Heart left ventricle (tissue), 13 donors: ENCODE results near the gene UST.

Experiments used
- POLR2A ChIP-seq, 2 donors: fragments of 450-650 bp; IDR thresholded peaks; one replicate each; pipeline ENCODE4 v1.6.1; 2017; ENCODE audit warnings: antibody characterized with exemption in 2 of 2, mild to moderate bottlenecking in 2 of 2, moderate library complexity in 2 of 2
- TF ChIP-seq, protein P1 (sequence below), 12 donors: fragments of 200-600 bp; sonication (generic) in 4 of 12; IDR thresholded peaks; one replicate each; pipeline versions ENCODE4 v1.5.0 to v1.8.0; 2018 to 2022; ENCODE audit warnings: antibody characterized with exemption in 12 of 12, mild to moderate bottlenecking in 5 of 12
- donor health status: ischemic (EF 13 %, LVEDD 7.1; RV severe dilation, severe dysfunction).
- donor health status: DM: no; HTN: yes; CAD: no.
- donor health status: DM: no; HTN: no; CAD: no.
- donor health status: ischemic (EF 25% LVEDD 6.9; RV normal size, moderate dysfunction).
- donor health status: ischemic (EF 25% LVEDD 5.7; RV mildly dilated, moderate dysfunction).
- donor health status: ischemic (EF 35%, LVEDD 5.7; RV mildly dilated, moderate dysfunction).
- donor health status: nonischemic (EF 11% LVEDD 7.7; RV severe dilation, severe dysfunction).
- donor health status: DM: yes; HTN: yes; CAD: no.
- donor health status: PGD.
- donor health status: ischemic (EF 29% LVEDD 5.4; RV normal size, mild dysfunction).
- donor health status: nonischemic (EF 23%, LVEDD 6.1; RV moderate dilation, normal function).

DNA sequence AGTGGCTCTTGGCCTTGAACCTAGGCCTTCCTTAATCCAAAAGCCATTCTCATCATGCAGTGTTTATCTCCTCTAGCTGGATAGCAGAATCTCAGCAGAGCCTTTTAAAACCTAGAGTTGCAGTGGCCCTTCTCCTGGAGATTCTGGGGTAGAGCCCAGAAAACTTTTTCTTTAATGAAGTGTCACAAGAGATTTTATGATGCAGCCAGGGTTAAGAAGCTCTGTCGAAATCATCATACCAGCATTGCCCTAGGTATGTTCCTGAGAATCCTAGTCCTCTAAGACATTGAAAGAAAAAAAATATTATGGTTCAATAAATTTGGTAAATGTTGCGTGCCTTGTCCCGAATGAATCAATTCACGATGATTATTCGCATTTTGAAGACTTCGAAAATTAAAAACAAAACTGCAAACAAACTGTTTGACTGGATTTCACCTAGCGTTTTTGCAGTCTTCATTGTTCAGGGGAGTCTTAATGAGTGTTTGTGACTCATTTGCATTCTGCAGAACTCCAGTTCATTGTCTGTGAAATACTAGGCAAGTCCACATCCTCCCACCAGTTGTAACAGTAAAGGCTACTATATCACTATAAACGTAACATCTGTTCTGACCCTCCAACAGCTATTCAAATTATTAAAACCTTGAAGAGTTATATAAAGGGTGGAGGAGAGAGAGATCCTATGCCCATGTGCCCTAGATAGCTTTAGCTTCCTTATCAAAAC lies 198.6 kb downstream of the UST start:
- TF ChIP-seq, protein P1, sequence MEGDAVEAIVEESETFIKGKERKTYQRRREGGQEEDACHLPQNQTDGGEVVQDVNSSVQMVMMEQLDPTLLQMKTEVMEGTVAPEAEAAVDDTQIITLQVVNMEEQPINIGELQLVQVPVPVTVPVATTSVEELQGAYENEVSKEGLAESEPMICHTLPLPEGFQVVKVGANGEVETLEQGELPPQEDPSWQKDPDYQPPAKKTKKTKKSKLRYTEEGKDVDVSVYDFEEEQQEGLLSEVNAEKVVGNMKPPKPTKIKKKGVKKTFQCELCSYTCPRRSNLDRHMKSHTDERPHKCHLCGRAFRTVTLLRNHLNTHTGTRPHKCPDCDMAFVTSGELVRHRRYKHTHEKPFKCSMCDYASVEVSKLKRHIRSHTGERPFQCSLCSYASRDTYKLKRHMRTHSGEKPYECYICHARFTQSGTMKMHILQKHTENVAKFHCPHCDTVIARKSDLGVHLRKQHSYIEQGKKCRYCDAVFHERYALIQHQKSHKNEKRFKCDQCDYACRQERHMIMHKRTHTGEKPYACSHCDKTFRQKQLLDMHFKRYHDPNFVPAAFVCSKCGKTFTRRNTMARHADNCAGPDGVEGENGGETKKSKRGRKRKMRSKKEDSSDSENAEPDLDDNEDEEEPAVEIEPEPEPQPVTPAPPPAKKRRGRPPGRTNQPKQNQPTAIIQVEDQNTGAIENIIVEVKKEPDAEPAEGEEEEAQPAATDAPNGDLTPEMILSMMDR (IDR thresholded peaks at IDR 0.05) = no peak
- TF ChIP-seq POLR2A (IDR thresholded peaks at IDR 0.05) = no peak
